Measurements from ENCODE around the gene FSTL4. TPM values are rescaled to one million over a fixed set of nuclear protein-coding genes. Genes with fewer than 3 reads are reported as not detected.

FSTL4 gene
- total and polyA plus RNA-seq, 2 of the 13 experiments (the other 11 are each of a cell fraction or from before 2014, with no cell fraction given), result 2.1 to 3.0 TPM

DNA sequence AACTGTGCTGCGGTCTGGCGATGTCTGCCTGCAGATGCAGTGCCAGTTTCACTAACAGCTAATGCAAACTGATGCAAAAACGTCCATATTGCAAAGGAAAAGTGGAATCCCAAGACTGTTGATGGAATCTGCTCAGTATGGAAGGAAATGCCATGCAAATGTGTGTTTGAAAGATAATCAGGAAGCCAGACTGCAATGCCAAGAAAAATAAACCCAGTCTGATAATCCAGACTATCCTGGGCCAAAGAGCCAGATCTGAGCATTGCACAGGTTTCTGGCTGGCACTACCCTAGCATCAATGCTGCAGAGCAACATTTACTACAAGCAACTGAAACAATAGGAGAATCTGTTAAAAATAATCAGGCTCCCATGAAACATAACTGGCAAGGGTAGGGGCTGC lies 130.3 kb downstream of the FSTL4 start:
- ChIA-PET POLR2A (no interaction called here), CTCF (ENCODE audit: low intra/inter-chr PET ratio, low total read pairs) (no interaction called here)
- Histone ChIP-seq H3K9ac (ENCODE audit: insufficient read depth, low read depth, low read length) (no peak overlapping the region), H3K27ac (ENCODE audit: extremely low read length, insufficient read depth, low read length) (no peak overlapping the region), H3K36me3 (replicated peaks in 1 of 2; ENCODE audit: control insufficient read depth in 1 of 2, insufficient read depth in 2 of 2, low read length in 2 of 2) (no peaks in the 10 kb centered on the region), H3K4me1 (ENCODE audit: insufficient read depth, low read length) (peaks cover 12% of the 10 kb centered on the region; the same call in 1 of the 2 replicates), H3K4me3 (replicated peaks in 1 of 3; ENCODE audit: insufficient read depth in 1 of 3, low read depth in 2 of 3, low read length in 3 of 3) (no peak overlapping the region), H4K20me1 (ENCODE audit: insufficient read depth, low read length) (no peaks in the 10 kb centered on the region), H2AFZ (ENCODE audit: low read length) (no peak overlapping the region), H3K79me2 (ENCODE audit: insufficient read depth, low read length) (no peaks in the 10 kb centered on the region), H3K27me3 (ENCODE audit: control insufficient read depth in 1 of 2, insufficient read depth in 2 of 2, low read length in 2 of 2) (peaks cover 2 to 27% of the 10 kb centered on the region in 2 experiments; a peak in 3 of 5 replicates), H3K9me3 (ENCODE audit: low read length) (no peaks in the 10 kb centered on the region), H3K4me2 (ENCODE audit: low read depth, low read length) (no peak overlapping the region)
- TF ChIP-seq MIXL1 (CRISPR knock-in tag; IDR thresholded peaks at IDR 0.05) (no peak), ZFP36L2 (CRISPR knock-in tag; IDR thresholded peaks at IDR 0.05) (no peak), RNF219 (CRISPR knock-in tag; IDR thresholded peaks at IDR 0.05) (no peak), ZNF143 (CRISPR knock-in tag; IDR thresholded peaks at IDR 0.05) (no peak), ETV6 (CRISPR knock-in tag; conservative IDR thresholded peaks at IDR 0.05) (no peak), NFE2 (CRISPR knock-in tag; IDR thresholded peaks at IDR 0.05) (no peak), ZNF160 (CRISPR knock-in tag; IDR thresholded peaks at IDR 0.05) (no peak), NFE2L1 (CRISPR knock-in tag; IDR thresholded peaks at IDR 0.05; ENCODE audit: borderline replicate concordance) (no peak), MBNL3 (CRISPR knock-in tag; conservative IDR thresholded peaks at IDR 0.05) (no peak), DNMT3B (CRISPR knock-in tag; conservative IDR thresholded peaks at IDR 0.05) (no peak), ZNF292 (CRISPR knock-in tag; IDR thresholded peaks at IDR 0.05; ENCODE audit: borderline replicate concordance, low read depth) (no peak), ZNF101 (CRISPR knock-in tag; IDR thresholded peaks at IDR 0.05; ENCODE audit: borderline replicate concordance, low read depth) (no peak), ZNF782 (CRISPR knock-in tag; IDR thresholded peaks at IDR 0.05; ENCODE audit: borderline replicate concordance) (no peak)
- TF ChIP-seq, protein P1, sequence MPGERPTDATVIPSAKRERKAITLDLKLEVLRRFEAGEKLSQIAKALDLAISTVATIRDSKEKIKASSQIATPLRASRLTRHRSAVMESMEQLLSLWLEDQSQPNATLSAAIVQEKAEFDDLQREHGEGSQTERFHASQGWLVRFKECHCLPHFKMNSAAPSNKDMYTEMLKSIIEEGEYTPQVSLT (CRISPR knock-in tag; IDR thresholded peaks at IDR 0.05; ENCODE audit: borderline replicate concordance, low read depth), result no peak
- TF ChIP-seq, protein P2, sequence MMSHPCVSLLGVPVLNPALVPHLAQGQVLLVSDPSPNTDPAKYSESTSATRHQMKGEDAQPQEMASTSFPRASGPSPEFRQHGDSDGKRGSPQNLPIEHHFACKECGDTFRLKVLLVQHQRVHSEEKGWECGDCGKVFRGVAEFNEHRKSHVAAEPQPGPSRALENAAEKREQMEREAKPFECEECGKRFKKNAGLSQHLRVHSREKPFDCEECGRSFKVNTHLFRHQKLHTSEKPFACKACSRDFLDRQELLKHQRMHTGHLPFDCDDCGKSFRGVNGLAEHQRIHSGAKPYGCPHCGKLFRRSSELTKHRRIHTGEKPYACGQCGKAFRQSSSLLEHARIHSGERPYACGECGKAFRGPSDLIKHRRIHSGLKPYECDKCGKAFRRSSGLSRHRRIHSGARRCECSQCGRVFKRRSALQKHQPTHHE (CRISPR knock-in tag; IDR thresholded peaks at IDR 0.05; ENCODE audit: borderline replicate concordance), result no peak
- TF ChIP-seq, protein P3, sequence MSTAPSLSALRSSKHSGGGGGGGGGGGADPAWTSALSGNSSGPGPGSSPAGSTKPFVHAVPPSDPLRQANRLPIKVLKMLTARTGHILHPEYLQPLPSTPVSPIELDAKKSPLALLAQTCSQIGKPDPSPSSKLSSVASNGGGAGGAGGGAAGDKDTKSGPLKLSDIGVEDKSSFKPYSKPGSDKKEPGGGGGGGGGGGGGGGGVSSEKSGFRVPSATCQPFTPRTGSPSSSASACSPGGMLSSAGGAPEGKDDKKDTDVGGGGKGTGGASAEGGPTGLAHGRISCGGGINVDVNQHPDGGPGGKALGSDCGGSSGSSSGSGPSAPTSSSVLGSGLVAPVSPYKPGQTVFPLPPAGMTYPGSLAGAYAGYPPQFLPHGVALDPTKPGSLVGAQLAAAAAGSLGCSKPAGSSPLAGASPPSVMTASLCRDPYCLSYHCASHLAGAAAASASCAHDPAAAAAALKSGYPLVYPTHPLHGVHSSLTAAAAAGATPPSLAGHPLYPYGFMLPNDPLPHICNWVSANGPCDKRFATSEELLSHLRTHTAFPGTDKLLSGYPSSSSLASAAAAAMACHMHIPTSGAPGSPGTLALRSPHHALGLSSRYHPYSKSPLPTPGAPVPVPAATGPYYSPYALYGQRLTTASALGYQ (CRISPR knock-in tag; IDR thresholded peaks at IDR 0.05), result no peak
- FAIRE-seq (no peak), DNase-seq (ENCODE audit: low spot score) (no peak), ATAC-seq (no peak)
- no TSS peak for BruUV-seq (replicated peaks)
- 28% methylated on average over 3 of the region's 3 CpGs for WGBS (ENCODE audit: low lambda C conversion rate)
- in situ Hi-C loops (cut with HindIII; ENCODE audit: extremely low pct_ligation_motif_present, low pct_unique_long_range_greater_than_20kb), result no loop called here
- intact Hi-C loops (cut with micrococcal nuclease; ENCODE audit: unreplicated experiment), result no loop called here

All from HepG2 (cell line).